IPS DF 19.7 (cell line): ENCODE results near the gene PHETA1.
A peak's percentile ranks its signal among the peaks of the same experiment; 100 is the strongest.
"Not testable (repeated sequence)": the region's sequence is repeated elsewhere in the genome, so short reads cannot be mapped to it uniquely, and the experiment has no call there.

ENCODE experiments used
- DNase-seq: peaks from one replicate; pipeline ENCODE4 v3.0.0-alpha.2; 2013; ENCODE audit warnings: low read depth, low spot score

PHETA1 gene

DNA sequence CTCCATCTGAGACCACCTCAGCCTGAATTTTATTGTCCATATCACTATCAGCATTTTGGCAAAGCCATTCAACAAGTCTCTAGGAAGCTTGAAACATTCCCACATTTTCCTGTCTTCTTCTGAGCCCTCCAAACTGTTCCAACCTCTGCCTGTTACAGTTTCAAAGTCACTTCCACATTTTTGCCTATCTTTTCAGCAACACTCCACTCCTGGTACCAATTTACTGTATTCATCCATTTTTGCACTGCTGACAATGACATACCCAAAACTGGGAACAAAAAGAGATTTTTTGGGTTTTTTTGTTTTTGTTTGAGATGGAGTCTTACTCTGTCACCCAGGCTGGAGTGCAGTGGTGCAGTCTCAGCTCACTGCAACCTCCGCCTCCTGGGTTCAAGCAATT lies 4.3 kb upstream of the PHETA1 start:
- not testable (repeated sequence) for DNase-seq

DNA sequence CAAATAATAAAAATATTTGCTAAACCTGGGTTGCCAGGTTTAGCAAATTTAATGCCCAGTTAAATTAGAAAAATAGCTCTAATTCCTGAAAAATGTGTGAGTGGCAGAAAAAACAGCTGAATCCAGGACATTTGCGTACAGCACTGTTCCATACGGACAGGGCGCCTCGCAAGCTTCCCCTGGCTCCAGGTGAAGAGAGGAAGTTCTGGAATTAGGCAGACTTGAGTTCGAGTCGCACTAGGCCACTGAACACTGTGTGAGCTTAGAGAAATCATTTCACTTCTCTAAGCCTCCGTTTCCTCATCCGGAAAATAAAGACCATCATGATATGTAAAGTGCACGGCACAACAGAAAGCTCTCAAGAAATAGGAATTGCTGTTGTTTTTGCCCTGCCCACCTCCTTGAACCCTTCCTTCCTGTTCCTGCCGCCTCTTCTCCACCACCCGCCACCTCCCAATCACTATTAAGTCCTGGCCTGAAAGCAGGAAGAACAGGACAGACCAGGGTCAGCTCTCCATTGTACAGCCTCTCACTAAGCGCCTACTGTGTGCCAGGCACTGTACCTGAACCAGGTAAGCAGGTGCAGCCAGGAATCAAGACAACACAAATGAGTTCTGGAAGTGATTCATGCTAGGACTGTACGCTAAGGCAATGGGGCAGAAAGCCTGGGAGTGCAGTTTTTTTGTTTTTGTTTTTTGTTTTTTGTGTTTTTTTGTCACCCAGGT lies 763 bp upstream of the PHETA1 start:
- no peak for DNase-seq

DNA sequence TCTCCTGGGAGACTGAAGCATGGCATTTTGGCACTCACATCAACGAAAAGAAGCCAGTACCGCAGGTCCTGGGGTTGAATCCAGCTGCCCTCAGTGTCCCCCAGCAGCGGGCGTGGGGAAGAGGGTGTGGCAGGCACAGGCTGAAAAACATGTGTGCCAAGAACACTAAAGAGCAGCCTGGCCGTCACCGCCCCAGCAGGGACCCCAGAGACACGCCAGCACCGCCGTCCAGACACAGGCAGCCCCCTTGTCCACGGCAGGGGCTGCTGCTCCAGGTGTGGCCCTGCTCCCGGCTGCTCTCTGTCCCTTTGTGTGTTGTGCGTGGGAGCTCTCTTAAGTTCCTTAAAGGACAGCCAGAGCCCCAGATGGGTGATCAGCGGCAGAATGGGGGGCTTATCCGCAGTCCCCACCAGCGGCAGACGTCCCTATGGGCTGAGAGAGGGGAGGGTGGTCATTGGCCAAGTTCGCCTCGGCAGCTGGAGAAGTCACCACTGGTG lies 556 bp downstream of the PHETA1 start:
- DNase-seq, result no peak

DNA sequence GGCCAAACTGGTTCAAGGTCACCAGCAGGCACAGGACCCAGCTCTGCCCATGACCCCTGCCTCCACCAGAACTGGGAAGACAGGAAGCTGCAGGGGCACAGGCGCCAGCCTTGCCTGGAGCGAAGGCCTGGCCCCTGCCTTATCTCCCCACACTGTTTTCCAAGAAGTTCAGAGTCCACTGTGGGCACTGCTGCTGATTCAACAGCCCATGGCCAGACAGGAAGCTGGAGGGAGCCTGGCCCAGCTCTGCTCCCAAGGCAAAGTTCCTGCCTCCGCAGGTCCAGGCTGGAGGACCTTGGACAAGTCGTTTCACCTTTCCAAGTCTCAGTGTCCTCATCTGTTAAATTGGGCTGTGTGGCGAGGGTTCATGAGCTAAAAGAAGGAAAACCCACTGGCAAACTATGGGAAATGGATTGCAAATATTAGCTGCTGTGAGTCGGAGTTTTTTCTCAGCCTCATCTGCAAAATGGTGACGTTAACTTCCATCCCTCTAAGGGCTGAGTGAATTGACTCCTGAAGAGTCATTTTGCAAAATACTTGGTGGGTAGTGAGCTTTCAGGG lies 1.2 kb downstream of the PHETA1 start:
- DNase-seq, result no peak

DNA sequence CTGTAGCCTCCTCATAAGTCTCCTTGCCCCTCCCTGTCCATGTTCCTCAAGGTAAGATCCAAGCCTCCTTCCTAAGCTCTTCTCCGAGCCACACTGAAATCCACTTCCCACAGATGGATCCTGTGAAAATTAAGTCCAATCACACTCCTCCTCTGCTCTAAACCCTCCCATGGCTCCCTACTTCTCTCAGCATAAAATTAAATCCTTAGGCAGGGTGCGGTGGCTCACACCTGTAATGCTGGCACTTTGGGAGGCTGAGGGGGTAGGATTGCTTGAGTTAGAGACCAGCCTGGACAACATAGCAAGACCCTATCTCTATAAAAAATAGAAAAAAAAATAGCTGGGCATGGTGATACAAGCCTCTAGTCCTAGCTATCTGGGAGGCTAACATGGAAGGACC lies 2.3 kb downstream of the PHETA1 start:
- DNase-seq, result no peak

DNA sequence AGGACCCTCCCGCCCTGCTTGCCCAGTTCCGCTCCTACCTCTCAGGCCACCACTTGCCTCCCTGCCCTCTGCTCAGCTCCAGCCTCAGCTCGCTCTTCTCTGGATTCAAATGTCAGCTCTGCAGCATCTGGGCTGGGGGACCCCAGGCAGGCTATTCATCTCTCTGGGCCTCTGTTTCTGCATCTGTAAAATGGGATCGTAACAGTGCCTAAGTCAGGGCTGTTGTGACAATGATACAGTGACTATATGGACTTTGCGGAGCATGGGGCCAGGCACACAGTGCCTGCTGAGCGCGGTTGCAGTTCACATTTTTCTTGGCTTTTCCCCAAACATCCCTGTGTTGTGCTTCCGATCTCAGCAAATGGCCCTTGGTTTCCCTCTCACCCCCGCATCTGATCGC lies 2.8 kb downstream of the PHETA1 start:
- no peak for DNase-seq

DNA sequence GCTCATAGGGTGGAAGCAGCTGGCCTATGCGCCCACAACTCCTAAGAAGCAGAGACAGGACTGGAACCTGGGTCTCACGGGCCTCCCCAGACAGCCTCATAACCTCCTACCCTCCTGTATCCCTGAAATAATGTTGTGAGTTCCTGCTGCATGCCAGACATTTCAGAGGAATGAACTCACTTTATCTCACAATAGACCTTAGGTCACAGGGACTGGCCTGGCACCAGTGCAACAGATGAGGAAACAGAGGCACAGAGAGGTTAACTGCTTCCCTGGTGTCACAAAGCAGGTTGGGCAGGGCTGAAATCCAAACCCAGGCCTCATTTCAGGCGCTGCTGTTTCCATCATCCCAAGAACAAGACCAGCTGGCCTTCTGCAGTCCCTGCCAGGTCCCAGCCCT lies 5.3 kb downstream of the PHETA1 start:
- DNase-seq, result no peak

DNA sequence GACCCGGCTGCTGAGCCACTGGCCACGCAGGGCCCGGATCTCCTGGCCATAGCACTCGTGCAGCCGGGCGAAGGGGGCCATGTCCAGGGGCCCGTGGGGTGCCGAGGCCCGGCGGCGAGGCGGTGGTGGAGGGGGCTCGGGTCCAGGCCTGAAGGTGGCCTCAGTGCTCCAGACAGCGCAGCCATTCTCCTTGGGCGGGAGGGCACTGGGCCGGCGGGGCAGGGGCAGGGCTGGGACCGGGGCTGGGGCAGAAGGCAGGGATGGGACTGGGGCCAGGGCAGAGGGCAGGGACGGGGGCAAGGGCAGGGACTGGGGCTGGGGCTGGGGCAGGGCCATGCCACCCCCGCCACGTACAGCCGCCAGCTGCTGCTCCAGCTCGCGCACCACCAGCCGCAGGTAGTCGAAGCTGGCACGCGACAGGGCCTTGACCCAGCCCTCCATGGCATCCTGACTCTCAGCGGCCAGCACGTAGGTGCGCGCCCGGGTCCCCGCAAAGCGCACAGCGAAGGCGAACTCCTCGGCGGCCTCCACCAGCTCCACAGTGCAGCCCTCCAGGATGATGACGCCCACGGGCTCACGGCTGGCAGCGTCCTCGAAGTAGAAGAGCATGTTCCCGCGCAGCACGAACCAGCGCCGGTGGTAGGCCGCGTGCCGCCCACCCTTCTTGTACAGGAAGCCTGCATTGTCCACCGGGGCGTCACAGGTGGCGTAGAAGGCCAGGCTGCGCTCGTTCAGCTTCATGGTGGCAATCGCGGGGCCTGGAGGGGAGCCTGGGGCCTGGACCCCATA lies 6.0 kb downstream of the PHETA1 start:
- no peak for DNase-seq

DNA sequence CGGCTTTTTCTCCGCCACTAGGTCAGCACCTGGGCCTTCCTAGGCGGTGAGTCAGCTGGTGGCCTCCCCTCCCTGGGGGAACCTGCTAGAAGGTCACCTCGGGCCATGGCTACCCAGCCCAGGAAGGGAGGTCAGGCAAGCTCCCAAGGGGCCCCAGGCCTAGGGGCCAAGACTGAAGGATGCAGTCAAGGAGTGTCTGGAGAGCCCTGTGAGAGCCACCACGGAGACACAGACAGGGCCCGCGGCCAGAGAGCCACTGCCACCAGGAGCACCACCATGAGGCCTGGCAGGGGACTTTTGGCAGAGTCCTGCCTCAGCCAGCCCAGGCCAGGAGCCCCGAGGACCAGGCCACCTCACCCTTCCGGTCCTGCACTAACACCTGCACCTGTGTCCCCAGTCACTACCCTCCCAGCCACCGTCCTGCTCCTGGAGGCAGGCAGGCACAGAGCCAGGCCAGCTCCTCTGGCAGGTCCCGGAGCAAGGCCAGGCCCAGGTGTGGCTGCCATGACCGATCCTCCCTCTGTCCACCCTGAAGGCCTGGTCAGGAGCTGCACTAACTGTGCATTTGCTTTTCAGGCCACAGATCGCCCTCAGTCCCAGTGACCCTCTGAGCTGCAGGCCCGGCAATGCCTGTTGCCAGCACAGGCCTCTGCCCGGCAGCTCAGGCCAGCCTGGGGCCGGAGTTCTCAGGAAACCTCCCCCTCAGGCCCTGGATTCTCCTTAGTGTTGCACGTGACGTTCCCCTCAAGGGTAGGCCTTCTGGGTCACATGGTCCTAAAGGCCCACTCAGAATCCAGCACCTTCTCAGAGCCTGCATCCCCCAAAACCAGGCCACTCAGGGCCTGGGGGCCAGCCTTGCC lies 6.9 kb downstream of the PHETA1 start:
- no peak for DNase-seq

DNA sequence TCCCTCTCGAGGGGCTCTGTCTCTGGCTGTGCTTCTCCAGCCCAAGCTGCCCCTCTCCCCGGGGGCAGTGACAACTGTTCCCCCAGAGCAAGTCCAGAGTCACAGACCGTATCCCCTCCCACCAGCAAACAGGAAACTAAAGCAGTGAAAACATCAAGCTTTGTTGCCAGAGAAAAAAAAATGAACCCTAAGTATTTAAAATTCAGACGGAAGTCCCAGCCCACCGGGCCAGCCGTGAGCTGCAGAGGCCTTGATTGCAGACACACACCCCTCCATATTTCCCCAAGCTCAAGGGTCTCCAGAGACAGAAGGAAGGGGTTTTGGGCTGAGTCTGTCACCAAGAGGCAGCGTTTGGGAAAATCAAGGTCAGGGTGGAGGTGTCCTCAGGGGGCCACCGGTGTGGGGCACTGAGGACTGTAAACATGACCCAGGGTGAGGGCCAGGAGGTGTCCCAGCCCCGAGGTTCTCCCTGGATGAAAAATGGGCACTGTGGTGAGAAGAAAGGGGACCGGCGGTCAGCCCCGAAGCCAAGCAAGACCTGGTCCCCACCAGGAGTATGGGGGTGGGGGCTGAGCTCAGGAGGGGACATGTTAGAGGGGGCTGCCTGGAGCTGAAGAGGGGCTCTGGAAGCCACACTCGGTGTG lies 7.7 kb downstream of the PHETA1 start:
- DNase-seq, result no peak

DNA sequence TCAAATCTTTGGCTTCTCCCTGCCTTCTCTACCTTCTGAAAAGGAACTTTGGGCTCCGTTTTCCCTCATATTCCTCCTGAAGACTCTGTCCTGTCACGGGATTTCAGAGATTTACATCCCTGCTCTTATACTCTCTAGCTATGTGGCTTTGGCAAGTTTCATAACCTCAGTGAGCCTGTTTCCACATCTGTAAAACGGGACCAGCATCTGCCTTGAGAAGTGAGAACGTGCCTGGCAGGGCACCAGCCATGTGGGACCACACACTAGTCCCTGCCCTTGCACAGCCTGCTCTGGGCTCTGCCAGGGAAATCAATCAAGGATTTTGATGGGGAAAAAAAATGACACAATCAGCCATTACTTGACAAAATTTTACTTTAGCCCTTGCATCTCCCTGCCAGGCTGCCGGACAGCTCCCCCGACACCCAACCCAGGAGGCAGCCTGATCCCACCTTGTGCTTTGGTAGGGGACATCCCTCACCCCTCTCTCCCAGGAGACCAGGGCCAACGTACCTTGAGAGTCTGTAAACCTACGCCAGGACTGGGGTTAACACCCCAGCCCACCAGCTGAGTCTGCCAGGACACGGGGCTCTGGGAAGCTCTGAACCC lies 8.5 kb downstream of the PHETA1 start:
- no peak for DNase-seq

DNA sequence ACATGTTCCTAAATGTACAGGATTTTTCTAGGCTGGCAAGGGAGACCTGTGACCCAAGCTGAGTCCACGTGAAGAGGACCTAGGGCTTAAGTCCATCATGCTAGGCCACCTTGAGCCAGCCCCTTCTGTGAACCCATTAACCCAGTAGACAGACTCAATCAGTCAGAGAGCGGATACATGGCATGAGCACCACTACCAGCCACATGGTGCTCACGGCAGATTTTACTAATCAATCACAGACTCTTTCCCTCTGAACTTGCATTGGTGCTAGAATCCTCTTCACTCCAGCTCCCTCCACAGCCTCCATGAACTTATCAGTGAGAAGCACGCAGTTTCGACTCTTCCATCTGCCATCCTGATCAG lies 9.0 kb downstream of the PHETA1 start:
- DNase-seq, result no peak

DNA sequence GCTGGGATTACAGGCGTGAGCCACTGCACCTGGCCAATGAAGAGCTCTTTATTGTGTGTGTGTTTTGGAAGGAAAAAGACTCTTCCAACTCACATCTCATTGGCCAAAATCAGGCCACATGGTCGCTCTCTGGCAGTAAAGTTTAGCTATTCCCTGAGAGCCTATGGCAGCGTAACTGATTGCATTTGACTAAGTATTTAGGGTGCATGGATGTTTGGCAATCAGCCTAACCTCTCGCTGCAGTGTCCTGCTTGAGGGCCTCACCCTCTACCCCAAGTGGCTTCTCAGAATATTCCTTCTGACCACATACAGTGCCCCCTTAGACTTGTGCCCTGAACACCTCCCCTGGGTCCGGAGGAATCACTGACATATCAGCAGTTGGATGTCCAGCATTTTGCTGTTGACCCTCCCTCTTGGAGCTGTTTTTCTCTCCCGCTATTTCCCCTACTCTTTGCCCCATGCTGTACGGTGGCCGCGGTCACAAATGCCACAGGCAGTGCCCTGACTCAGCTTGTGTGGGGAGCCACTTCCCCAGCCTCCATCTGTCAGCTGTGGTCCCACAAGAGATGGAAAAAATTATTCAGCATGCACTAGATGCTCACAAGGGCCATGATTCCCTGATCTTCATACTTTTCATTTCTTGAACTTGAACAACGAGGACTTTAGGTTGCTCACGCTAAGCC lies 9.5 kb downstream of the PHETA1 start:
- DNase-seq, result no peak

DNA sequence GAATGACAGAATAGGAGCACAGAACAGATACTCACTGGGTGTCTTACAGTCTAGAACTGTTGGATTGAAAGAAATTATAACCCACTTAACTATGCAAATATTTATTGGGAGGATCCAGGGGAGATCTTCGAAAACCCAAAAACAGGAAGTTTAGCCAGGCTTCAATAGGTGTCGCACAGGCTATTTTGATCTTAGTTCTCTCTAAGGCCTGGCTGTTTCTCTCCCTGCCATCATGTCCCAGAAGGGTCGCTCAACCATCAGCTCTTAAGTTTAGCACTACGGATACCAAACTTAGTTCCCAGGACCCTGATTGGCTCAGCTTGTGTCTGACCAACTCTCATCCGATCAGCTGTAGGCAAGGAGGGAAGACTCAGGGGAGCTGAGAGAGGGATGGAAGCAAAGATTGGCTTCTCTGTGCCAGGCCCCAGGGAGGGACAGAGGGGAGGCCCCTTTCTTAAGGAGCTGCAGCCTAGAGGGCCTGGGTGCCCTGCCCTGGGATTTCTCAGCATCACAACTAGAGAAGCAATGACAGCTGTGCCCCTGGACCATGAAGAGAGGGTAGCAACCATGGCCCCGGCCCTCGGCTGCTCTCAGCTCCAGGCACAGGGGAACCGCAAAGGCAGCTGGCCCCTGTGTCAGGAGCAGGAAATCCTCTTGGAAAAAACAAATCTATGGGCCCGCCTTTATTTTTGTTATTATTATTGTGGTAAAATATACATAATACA lies 13.5 kb downstream of the PHETA1 start:
- DNase-seq, result no peak

DNA sequence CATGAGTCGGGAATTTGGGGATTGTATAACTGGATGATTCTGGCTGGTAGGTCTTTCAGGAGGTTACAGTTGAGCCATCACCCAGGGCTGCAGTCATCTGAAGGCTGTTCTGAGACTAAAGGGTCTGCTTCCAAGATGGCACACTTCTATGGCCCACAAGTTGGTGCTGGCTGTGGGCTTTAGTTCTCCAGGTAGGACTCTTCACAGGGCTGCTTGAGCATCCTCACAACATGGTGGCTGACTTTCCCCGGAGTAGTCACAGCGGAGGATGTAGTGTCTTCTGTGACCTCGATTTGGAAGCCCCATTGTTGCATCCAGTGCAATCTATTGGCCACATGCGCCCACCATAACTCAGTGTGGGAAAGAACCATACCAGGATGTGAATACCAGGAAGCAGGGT lies 14.4 kb downstream of the PHETA1 start:
- DNase-seq, result no peak

DNA sequence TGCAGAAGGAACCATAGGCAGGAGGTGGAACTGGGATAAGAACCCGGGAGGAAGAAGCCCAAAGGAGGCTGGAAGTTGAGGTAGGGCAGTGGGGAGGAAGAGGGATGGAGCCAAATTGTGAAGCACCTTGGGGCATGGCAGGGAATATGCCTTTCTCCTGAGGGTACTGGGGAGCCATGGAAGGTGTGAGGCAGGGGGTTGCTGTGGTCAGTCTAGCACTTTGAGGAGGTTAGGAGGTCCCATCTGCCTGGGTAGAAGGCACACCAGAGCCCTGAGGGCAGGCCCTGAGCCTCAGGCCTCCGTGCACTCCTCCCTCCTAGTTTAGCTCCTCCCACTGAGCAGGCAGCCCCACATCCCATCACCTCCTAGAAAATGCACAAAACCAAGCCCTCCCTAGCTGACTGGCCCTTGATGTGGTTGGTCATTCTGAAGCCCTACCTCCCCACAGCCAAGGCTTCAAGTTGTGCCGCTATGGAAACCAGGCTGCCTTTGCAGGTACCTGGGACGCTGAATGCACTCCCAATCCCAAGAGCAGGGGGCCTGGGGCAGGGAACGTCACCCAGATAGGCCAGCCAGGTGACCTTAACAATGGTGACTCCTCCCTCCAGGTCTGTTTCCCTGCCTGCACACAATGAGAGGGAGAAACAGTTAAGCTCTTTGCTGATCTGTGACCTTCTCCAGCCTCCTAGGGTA lies 15.1 kb downstream of the PHETA1 start:
- peak; percentile 45 for DNase-seq

DNA sequence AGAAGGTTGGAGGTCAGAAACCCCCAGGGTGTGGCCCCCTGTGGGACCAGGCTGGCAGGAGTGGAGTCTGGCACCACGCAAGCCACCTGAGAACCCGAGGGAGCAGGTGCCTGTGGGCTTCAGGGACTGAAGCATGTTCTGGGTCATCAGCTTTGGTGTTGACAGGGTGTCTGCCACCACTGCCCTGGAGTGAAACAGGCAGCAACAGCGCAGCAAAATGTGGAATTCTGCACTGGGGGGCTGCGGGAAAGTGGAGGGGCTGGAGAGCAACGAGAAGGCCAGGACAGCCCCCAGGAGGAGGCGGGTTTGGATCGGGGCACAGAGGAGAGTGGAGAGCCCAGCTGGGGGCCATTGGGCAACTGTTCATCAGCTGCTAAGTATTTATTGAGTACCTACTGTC lies 15.9 kb downstream of the PHETA1 start:
- DNase-seq, result no peak

DNA sequence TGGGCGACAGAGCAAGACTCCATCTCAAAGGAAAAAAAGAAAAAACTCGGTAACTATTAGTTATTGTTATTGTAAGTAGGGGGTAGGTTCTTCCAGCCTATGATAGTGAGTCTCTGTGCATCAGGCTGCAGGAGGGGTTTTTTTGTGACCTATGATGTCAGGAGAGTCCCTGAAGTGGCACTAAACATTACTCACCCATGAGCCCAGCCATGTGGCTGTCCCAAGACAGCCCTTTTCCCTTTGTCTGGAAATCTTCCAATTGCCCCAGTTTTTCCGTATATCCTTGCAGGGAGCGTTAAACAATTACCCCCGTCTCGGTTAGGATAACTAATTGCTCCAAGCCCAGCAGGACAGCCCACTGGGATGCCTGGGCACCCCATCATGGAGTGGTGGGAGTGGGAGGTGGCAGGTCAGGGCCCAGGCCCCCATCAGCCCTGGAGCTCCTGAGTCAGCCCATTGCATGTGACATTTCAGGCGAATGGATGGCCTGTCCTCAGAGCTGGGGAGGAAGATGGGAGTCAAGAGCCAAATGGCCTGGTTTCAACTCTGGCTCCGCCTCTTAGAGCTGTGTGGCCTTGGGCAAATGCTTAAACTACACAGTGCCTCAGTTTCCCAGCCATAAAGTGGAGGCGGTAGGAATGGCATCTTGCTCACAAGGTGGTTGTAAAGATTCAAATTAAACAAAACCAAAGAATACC lies 16.4 kb downstream of the PHETA1 start:
- no peak for DNase-seq

DNA sequence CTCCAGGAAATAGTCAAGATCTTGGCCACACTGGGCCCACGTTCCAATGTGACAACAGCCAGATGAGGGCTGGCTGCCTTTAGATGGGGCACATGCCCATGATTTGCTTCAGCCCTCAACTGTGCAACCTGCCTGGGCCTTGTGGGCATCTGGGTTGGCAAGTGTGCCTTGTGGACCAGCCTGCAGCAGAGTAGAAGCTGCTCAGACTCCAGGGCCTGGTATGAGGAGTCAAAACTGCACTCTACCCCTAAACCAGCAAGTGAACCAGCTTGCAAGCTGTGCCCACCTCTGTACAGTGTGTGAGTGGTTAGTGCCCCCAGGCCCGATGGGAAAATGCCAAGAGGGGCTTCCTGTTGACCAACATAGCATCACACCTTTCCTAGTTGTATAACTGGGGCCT lies 17.9 kb downstream of the PHETA1 start:
- no peak for DNase-seq
